ENCODE data around the gene ZNF324. TPM values are rescaled to one million over a fixed set of nuclear protein-coding genes. Genes with fewer than 3 reads are reported as not detected.

ZNF324 gene
- total and polyA plus RNA-seq, 10 donors, result 1.5 to 19.8 (median 12.7) TPM

GRCh38 chr19:58509731-58510083, 42.8 kb downstream of the ZNF324 start:
- H3K4me3 ChIP-seq, result no peak overlapping the region
- peak in 1 of 3 donors; percentile 12 for TF ChIP-seq POLR2AphosphoS5 (IDR thresholded peaks at IDR 0.05)
- no peak for TF ChIP-seq POLR2A (IDR thresholded peaks at IDR 0.05)
- no peak for TF ChIP-seq CTCF (IDR thresholded peaks at IDR 0.05 in 8 of 11, conservative IDR thresholded peaks at IDR 0.05 in 3 of 11)
- peaks cover 0 to 31% (median 16%) of the 10 kb centered on the region in 8 donors for H3K9me3 ChIP-seq
- DNase-seq, result no peak
- no peak overlapping the region for H3K27ac ChIP-seq
- no peaks in the 10 kb centered on the region for H3K27me3 ChIP-seq (replicated peaks in 1 of 7)
- H3K4me1 ChIP-seq, result peaks cover 9 to 17% (median 15%) of the 10 kb centered on the region in 6 donors
- H3K36me3 ChIP-seq, result peaks cover 0 to 5% (median 0%) of the 10 kb centered on the region in 6 donors
- intact Hi-C loops (cut with DNase I; ENCODE audit: low total_unique reads), result no loop called here
- WGBS, 5 donors, result 80 to 93% (median 87%) methylated on average over 11 of the region's 11 CpGs

DNA sequence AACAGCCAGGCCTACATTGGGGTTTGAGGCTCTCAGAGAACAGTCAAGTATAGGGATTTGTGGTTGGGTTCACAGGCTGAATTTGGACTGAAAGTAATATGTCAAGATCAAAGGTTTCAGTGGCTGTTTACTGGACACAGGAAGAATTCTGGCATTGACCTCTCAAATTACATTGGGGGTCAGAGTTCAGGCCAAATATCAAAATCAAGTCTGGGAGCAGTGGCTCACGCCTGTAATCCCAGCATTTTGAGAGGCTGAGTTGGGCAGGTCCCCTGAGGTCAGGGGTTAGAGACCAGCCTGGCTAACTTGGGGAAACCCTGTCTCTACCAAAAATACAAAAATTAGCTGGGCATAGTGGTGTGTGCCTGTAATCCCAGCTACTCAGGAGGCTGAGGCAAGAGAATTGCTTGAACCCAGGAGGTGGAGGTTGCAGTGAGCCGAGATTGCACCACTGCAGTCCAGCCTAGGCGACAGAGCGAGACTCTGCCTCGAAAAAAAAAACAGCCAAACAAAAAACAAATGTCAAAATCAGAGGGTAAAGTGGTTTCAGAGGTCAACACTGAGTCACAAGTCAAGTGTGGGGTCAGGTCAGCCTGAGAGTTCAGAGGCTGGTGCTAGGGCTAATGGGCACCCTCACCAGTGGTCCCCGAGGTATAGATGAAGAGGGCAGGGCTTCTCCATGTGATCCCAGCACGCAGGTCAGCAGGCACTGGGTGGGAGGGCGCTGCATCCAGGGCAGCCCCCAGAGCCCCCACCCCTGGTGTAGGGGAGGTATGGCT, 43.4 kb downstream of the ZNF324 start:
- Histone ChIP-seq H3K4me1 (peaks cover 9 to 23% (median 19%) of the 10 kb centered on the region in 6 donors), H3K9me3 (peaks cover 0 to 31% (median 16%) of the 10 kb centered on the region in 8 donors), H3K27ac (no peak overlapping the region), H3K27me3 (replicated peaks in 1 of 7) (no peaks in the 10 kb centered on the region), H3K36me3 (peaks cover 0 to 11% (median 0%) of the 10 kb centered on the region in 6 donors), H3K4me3 (no peak overlapping the region)
- DNase-seq, result no peak
- TF ChIP-seq POLR2AphosphoS5 (IDR thresholded peaks at IDR 0.05) (peak in 1 of 3 donors; percentile 6), POLR2A (IDR thresholded peaks at IDR 0.05) (no peak)
- WGBS, 5 donors, result 78 to 85% (median 83%) methylated on average over 8 of the region's 8 CpGs
- intact Hi-C loops (cut with DNase I; ENCODE audit: low total_unique reads), result no loop called here

- Histone ChIP-seq H3K27ac (no peak within 1 kb of the TSS), H3K9me3 (peaks cover 0 to 23% (median 15%) of the 10 kb centered on the region in 8 donors), H3K4me1 (peaks cover 9 to 36% (median 29%) of the 10 kb centered on the region in 6 donors), H3K4me3 (no peak within 1 kb of the TSS), H3K36me3 (peaks cover 0 to 24% (median 9%) of the 10 kb centered on the region in 6 donors), H3K27me3 (replicated peaks in 1 of 7) (no peaks in the 10 kb centered on the region)
- WGBS, 5 donors, result 85 to 92% (median 91%) methylated on average over 14 to 25 of the region's 25 CpGs
- no peak for DNase-seq
- intact Hi-C loops (cut with DNase I; ENCODE audit: low total_unique reads), result no loop called here
- no peak for TF ChIP-seq POLR2A (IDR thresholded peaks at IDR 0.05)
- TF ChIP-seq CTCF (IDR thresholded peaks at IDR 0.05 in 8 of 11, conservative IDR thresholded peaks at IDR 0.05 in 3 of 11), result no peak
- TF ChIP-seq POLR2AphosphoS5 (IDR thresholded peaks at IDR 0.05), result peak in 2 of 3 donors; percentile 20 to 65
These were observed 44.7 kb downstream of the ZNF324 start, which contains the start of gene SLC27A5 for GRCh38 chr19:58511353-58512208. Gene SLC27A5 (minus strand): TSS chr19:58511992. CDS start chr19:58511955, 37 bp downstream.

- no peak for DNase-seq
- WGBS, 5 donors, result 77 to 91% (median 85%) methylated on average over 6 to 10 of the region's 10 CpGs
- intact Hi-C loops (cut with DNase I; ENCODE audit: low total_unique reads), result no loop called here
- TF ChIP-seq CTCF (IDR thresholded peaks at IDR 0.05 in 8 of 11, conservative IDR thresholded peaks at IDR 0.05 in 3 of 11), result no peak
- no peak for TF ChIP-seq POLR2A (IDR thresholded peaks at IDR 0.05)
- no peak for TF ChIP-seq POLR2AphosphoS5 (IDR thresholded peaks at IDR 0.05)
- Histone ChIP-seq H3K4me3 (peak overlapping the region in 1 of 8 donors; percentile 74), H3K4me1 (peaks cover 16 to 53% (median 45%) of the 10 kb centered on the region in 6 donors), H3K9me3 (peaks cover 0 to 6% (median 0%) of the 10 kb centered on the region in 8 donors), H3K27me3 (replicated peaks in 1 of 7) (no peaks in the 10 kb centered on the region), H3K27ac (peak overlapping the region in 6 of 8 donors; percentile 55 to 77 (median 68)), H3K36me3 (peaks cover 3 to 34% (median 17%) of the 10 kb centered on the region in 6 donors)
These were observed 46.4 kb downstream of the ZNF324 start for GRCh38 chr19:58513213-58513693.
